ENCODE results near the gene MT1A.

Gene MT1A

GRCh38 chr16:56641166-56641565 is 2.7 kb downstream of the MT1A start:
- Mint-ChIP-seq H3K36me3 (ENCODE audit: low read depth) (no peaks in the 10 kb centered on the region), H3K9me3 (no peaks in the 10 kb centered on the region), H3K27me3 (ENCODE audit: low read depth) (peaks cover 100% of the 10 kb centered on the region), H3K4me1 (peaks cover 4% of the 10 kb centered on the region), H3K27ac (no peak overlapping the region), H3K4me3 (no peak overlapping the region)
- TF ChIP-seq CTCF (IDR thresholded peaks at IDR 0.05; ENCODE audit: unreplicated experiment in 3 of 3), result no peak

DNA sequence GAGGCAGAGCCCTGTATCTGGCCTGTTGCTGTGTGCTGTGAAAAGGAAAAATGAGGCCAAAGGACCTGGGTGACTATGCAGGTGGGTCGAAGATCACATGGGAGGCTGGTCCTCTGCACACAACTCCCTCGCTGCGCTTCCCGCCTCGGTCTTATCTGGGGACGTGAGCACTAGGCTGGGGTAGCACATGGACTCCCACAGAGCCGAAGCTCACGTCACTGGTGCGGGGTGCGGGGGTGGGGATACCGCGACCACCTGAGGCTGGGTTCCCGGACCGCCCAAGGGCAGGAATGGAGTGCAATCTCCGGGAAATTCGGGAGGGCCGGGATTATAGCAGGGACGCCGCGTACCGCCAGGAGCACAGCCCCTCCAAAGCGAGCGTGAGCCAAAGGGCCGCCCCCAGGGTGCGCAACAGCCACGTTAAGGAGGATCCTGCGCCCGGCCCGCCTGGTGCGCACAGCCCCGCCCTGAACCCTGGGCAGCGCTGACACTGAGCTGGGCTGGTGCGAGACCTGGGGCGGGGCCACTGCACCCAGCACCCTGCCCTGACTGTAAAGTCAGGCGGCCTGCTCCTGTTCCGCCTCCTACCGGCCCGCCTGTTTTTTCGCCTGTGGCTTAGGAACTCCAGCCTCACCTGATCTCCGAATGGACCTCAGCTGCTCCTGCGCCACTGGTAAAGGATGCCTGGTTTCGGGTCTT is 4.8 kb downstream of the MT1A start:
- no peaks in the 10 kb centered on the region for H3K9me3 Mint-ChIP-seq
- no peaks in the 10 kb centered on the region for H3K4me1 Mint-ChIP-seq
- peaks cover 100% of the 10 kb centered on the region for H3K27me3 Mint-ChIP-seq (ENCODE audit: low read depth)
- H3K27ac Mint-ChIP-seq, result no peak overlapping the region
- H3K4me3 Mint-ChIP-seq, result peak overlapping the region; percentile 29 to 42 (median 36)
- H3K36me3 Mint-ChIP-seq (ENCODE audit: low read depth), result no peaks in the 10 kb centered on the region
- peak in 2 of 3 experiments; percentile 12 to 14 for TF ChIP-seq CTCF (IDR thresholded peaks at IDR 0.05; ENCODE audit: unreplicated experiment in 3 of 3)

GRCh38 chr16:56643833-56644232 is 5.4 kb downstream of the MT1A start:
- Mint-ChIP-seq H3K4me1 (no peaks in the 10 kb centered on the region), H3K9me3 (no peaks in the 10 kb centered on the region), H3K4me3 (peak overlapping the region in 1 of 3 experiments; percentile 6), H3K27me3 (ENCODE audit: low read depth) (peaks cover 100% of the 10 kb centered on the region), H3K36me3 (ENCODE audit: low read depth) (no peaks in the 10 kb centered on the region), H3K27ac (no peak overlapping the region)
- TF ChIP-seq CTCF (IDR thresholded peaks at IDR 0.05; ENCODE audit: unreplicated experiment in 3 of 3), result no peak

DNA sequence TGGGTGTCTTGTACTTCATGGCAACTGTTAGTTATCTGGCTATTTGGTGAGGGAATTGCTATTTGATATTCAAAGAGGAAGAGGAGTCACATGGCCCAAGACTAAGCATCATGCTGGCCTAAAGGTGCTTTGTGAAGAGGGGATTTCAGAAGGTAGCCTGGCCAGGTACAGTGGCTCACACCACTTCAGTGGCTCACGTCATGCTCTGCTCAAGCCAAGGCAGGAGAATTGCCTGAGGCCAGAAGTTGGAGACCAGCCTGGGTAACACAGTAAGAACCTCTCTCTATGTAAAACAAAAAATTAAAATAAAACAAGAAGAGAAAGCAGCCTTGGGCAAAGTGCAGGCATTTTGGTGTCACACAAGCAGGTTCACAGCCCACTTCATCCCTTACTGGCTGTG is 6.8 kb downstream of the MT1A start:
- Mint-ChIP-seq H3K4me3 (no peak overlapping the region), H3K27me3 (ENCODE audit: low read depth) (peaks cover 100% of the 10 kb centered on the region), H3K9me3 (no peaks in the 10 kb centered on the region), H3K4me1 (no peaks in the 10 kb centered on the region), H3K36me3 (ENCODE audit: low read depth) (no peaks in the 10 kb centered on the region), H3K27ac (no peak overlapping the region)
- no peak for TF ChIP-seq CTCF (IDR thresholded peaks at IDR 0.05; ENCODE audit: unreplicated experiment in 3 of 3)

- Mint-ChIP-seq H3K27me3 (ENCODE audit: low read depth) (peaks cover 100% of the 10 kb centered on the region), H3K4me1 (no peaks in the 10 kb centered on the region), H3K36me3 (ENCODE audit: low read depth) (no peaks in the 10 kb centered on the region), H3K4me3 (no peak overlapping the region), H3K9me3 (no peaks in the 10 kb centered on the region), H3K27ac (no peak overlapping the region)
- no peak for TF ChIP-seq CTCF (IDR thresholded peaks at IDR 0.05; ENCODE audit: unreplicated experiment in 3 of 3)
Observed at GRCh38 chr16:56645838-56646237, 7.4 kb downstream of the MT1A start.

Data from nephron (organoid).